ENCODE results near the gene ZNF526.

GRCh38 chr19:42177686-42178019 lies 42.5 kb upstream of the ZNF526 start:
- TF ChIP-seq ZFX (IDR thresholded peaks at IDR 0.05) (no peak), CTCF (IDR thresholded peaks at IDR 0.05 in 2 of 3, conservative IDR thresholded peaks at IDR 0.05 in 1 of 3; ENCODE audit: borderline replicate concordance in 1 of 3, insufficient read depth in 1 of 3, low read depth in 2 of 3, low read length in 2 of 3) (no peak), EZH2 (IDR thresholded peaks at IDR 0.05) (no peak; the same call in 1 of the 2 replicates), SRF (IDR thresholded peaks at IDR 0.05; ENCODE audit: low read depth) (no peak), FOSL1 (IDR thresholded peaks at IDR 0.05; ENCODE audit: low read depth) (no peak), JUND (IDR thresholded peaks at IDR 0.05) (no peak), REST (IDR thresholded peaks at IDR 0.05; ENCODE audit: low read depth) (no peak), MAX (IDR thresholded peaks at IDR 0.05) (no peak), ATF3 (IDR thresholded peaks at IDR 0.05) (no peak), ELF1 (IDR thresholded peaks at IDR 0.05; ENCODE audit: borderline replicate concordance, low read depth) (no peak)
